HL-60/S4 treated with retinoic acid at 250 ng/mL for 4 days and 3 days (cell line): ENCODE measurements around the gene MYLK3.

Experiments
- in situ Hi-C: fragments of 300-500 bp; cut with MboI; formaldehyde crosslinking; loops from 2 replicates; pipeline ENCODE4 v1.7.0; 2022; ENCODE audit warnings: low sequenced_read_pairs

Gene MYLK3

DNA sequence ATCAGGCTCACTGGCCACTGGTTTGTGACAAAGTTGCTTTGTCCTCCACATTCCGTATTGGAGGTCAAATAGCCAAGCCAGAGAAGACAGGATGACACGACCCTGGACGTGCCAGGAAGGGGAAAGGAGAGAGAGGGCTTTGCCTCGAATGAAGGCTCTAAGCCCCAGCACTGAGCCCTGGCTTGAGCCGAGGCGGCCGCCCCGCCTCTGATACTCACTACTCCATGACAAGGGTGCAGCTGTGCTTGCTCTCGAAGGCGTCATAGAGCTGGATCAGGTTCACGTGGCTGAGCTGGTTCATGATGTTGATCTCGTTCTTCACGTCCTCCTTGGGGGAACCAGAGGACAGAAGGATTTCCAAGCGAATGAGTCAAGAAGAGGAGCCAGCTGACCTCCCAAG is 19.3 kb downstream of the MYLK3 start:
- in situ Hi-C loops, result no loop called here

DNA sequence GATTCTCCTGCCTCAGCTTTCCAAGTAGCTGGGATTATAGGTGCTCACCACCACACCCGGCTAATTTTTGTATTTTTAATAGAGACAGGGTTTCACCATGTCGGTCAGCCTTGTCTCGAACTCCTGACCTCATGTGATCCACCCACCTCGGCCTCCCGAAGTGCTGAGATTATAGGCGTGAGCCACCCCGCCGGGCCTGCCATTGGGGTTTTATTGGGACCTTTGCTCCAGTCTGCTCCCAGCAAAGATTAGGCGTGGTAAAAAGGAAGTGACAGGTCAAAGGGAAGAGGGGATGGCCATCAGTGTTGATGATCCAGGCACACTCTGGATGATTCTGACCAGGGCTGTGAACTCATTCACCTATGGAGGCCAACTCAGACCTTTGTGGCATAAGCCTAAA is 20.5 kb downstream of the MYLK3 start:
- in situ Hi-C loops, result no loop called here

DNA sequence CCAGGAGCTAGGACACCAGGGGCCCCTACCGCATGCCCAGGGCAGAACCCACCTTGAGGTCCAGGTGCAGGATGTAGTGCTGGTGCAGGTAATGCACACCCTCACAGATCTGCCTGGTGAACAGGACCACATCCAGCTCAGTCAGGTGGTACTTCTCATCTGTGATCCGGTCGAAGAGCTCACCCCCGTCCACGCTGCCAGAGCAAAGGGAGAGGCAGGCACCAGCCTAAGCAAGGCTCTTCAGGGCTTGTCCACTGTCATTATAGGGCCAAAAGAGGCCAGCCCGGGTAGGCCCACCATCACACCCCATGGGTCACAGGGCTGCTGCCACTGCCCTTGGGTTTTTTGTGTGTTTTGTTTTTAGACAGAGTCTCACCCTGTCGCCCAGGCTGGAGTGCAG is 21.0 kb downstream of the MYLK3 start:
- in situ Hi-C loops, result no loop called here

DNA sequence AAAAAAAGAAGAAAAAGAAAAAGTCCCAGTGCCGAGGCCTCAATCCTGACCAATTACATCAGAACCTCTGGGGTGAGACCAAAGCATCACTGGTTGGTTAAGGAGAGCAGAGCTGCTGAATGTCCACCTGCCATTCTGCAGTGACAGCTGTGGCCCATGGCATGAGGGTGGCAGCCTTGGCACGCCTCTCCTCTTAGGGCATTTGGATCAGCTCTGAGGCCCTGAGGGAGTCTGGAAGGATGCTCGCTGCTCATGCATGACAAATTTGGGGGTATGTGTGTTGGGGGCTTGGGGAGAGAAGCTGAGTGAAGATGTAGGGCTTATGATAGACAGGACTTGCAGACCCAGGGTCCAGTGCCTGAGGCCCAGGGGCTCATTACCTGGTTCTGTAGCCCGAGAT is 26.3 kb downstream of the MYLK3 start:
- in situ Hi-C loops, result no loop called here

DNA sequence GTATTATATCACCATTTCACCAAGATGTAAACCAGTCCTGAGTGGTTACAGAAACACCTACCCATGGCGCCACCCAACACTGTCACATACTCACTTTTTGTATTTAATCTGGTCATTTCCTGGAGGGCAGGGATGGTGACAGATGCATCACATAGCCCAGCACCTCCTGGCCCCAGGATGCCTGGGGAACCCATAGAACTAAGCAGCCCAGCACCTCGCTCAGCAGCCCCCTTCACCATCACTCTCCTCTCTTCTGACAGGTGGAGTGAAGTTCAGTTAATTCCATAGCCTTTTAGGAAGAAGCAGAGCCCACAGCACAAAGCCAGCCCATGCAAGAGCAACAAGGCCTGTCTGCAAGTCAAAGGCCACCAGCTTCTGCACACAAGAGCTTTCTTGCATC is 27.5 kb downstream of the MYLK3 start:
- in situ Hi-C loops, result no loop called here

DNA sequence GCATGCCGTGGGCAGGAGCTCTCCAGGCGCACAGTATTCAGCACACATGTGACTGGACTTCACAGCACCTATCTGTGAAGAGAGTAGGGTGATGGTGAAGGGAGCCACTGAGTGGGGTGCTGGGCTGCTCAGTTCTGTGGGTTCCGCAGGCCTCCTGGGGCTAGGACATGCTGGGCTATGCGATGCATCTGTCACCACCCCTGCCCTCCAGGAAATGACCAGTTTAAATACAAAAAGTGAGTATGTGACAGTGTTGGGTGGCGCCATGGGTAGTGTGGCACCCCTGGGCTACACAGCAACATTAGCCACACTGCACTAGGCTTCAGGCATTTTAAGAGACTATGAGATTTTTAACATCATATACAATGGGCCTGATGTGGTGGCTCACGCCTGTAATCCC is 28.6 kb downstream of the MYLK3 start:
- in situ Hi-C loops, result no loop called here

DNA sequence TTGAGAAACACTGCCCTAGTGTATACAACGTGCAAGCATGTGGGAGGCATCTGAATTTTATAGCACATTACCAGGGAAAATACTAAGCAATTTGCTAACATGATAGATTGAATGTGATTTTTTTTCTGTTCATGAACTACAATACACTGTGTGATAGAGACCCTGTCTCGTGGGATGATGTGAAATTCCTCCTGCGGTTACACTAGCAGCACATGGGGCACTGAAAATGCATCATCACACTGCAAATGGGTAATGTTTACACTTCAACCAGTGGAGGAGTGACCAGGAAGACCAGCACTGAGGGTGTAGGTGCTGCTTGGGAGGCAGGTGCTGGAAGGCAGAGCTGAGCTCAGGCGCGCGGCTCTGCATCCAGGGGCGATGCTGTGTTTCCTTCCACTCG is 29.9 kb downstream of the MYLK3 start:
- in situ Hi-C loops, result no loop called here

DNA sequence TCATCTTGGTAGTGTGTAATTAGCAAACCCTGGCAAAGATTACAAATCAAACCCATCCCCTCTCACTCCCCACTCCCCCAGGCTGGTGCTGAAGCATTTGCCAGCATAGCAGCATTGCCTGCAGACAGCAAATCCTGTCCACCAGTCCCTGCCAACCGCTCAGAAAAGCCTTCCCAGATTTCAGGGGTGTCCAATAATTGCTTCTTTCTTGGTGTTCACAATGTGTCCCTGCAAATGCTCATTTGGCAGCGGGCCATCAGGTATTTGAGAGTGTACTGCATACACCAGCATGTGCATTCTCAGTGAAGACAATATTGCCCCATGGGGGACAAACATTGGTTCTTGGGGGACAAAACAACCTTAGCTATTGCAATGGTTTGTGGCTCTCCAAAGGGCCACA is 30.5 kb downstream of the MYLK3 start:
- in situ Hi-C loops, result no loop called here

DNA sequence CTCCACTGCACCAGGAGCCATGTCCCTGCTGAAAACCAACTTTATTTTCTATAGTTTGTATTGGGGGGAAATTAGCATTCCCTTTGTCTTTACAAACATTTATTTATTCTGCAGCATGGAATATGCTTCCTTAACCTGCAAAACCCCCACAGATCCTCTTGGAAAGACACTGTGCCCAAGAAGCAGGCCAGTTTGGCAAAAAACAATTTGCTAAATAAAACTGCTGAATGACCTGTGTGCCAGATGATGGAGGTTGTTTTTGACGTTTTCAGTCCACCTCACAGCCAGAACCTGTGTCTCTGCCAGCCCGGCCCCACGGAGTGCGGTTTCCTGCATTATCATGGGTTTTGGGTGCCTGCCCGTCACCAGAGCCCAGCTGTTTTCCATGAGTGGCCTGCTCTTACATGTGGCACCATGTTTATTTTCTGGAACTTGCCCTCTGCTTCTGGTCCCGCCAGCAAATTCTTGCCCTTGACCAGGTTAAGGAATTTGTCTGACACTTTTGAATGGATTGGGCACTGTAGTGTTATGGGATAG is 32.3 kb downstream of the MYLK3 start:
- in situ Hi-C loops, result no loop called here

DNA sequence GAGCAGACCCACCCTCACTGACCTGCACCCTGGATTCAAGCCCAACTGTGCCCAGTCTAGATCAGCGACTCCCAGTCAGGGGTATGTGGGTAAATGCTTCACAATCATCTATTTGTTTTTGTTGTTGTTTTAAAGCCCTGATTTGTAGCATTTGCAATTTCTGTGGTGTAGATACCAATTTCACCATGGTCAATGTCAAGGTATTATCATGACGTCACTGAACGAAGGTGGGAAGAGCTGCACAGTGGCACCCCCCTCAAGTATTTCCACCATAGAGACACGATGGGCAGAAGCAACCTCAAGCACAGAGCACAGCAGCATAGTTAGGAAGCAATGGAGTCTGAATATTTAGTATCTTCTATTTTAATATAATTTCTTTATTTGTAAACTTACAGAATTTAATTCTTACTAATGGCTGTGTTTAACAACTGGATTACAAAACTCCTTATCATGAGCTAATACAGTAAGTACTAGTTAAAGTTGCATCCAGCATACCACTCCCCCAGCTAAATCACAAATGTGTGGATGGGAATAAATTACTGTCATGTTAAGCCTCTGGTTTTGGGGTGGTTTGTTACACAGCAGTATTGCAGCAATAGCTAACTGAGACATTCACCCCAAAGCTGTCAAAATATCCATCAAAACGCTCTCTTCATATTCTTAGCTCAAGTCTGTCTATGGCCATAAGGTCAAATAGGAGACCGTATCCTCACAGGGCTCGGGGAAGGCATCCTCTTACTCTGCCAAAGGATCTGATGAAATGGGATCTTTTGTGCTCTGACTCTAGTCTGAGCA is 33.1 kb downstream of the MYLK3 start:
- in situ Hi-C loops, result no loop called here

DNA sequence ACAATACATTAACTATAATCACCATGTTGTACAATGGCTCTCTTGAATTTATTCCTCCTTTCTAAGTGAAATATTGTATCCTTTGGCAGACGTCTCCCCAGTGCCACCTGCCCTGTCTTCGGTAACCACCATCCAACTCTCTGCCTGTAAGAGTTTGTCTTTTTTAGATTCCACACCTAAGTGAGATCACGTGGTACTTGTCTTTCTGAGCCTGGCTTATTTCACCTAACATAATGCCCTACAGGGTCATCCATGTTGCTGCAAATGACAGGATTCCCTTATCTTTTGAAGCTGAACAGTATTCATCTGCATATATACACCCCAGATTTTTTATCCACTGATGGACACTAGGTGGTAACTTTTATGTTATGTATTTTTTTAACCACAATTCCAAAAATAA is 34.5 kb downstream of the MYLK3 start:
- in situ Hi-C loops, result no loop called here

DNA sequence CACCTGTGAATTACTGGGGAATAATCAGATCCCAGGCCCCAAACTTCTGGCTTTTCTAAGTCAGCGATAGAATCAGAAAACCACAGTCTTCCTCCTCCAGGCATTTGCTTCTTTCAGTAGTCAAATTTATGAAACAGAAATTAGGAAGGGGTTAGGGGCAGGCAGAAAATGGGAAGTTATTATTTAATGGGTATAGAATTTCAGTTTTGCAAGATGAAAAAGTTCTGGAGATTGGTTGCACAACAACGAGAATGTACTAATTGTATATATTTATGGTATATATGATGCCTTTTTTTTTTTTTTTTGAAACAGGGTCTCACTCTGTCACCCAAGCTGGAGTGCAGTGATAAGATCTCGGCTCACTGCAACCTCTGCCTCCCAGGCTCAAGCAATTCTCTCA is 35.2 kb downstream of the MYLK3 start:
- in situ Hi-C loops, result no loop called here

DNA sequence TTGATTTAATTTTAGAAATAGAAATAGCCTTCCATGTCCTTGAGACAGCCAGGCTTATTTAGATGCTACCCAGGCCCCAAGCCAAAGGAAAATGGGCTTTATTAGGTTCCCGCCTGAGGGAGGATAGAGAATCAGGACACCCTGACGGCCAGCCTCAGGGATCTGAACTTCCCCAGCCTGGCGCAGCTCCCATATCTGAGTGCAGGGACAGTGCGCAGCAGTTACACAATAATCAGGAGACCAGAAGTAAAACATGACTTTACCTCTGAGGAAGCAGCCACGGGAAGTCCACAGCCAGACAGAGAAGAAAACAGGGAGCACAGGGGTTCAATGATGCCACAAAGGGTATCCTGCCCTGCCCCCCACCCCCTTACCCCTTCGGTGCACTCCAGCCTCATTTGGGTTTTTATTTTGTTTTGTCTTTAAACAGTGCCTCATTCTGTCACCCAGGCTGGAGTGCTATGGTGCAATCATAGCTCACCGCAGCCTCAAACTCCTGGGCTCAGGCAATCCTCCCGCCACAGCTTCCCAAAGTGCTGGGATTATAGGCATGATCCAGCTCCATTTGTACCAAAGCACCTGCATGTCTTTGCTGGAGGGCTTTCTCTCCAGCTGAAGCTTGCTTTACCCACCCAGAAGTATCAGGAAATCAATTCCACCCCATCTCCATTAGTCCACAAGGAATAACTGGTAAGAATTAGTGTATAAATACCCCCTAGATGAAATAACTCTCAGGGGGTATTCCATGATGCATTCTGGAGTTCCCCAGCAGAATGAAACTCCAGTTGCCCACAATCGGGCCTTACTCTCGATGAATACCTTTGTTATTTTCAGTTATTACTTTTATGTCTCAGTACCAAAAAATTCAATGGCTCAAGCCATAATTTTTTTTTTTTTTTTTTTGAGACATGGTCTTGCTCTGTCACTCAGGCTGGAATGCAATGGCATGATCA is 36.8 kb downstream of the MYLK3 start:
- in situ Hi-C loops, result no loop called here

DNA sequence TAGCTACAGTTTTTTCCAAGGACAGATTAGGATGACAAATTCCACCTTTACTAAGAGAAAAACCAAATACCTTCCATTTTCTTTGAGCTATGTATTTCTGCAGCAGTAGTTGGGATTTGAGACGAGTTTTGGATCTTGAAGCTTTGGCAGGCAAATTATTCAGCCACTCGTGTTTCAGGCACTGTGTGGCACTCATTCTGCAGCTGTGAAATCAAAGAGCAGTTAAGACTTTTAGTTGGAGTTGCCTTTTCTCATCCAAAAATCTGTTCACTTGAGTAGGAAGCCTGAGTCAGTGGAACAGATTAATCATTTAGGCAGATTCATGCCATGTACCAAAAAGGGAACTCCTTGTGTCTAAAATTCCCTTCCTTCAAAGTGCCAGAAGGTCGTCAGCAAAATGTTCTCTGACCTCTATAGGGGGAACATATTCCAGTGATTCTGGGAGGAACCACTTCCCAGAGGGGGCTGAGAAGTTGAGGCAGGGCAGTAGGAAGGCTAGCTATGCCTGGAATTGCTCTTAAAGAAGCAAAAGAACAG is 38.6 kb downstream of the MYLK3 start:
- in situ Hi-C loops, result no loop called here

DNA sequence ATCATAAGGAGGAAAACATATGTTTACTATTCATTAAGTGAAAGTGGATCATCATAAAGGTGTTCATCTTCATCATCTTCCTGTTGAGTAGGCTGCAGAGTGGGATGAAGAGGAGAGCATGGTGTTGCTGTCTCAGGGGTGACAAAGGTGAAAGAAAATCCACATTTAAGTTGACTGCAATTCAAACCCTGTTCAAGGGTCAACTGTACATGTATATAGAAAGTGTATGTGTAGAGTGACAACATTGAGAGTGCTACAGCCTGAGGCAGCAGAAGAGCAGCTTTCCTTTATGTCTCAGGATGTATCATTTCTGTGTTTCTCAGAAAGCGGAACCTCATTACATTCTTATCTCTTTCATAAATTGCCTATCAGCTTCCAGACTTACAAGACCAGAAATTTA is 41.5 kb downstream of the MYLK3 start:
- in situ Hi-C loops, result no loop called here

DNA sequence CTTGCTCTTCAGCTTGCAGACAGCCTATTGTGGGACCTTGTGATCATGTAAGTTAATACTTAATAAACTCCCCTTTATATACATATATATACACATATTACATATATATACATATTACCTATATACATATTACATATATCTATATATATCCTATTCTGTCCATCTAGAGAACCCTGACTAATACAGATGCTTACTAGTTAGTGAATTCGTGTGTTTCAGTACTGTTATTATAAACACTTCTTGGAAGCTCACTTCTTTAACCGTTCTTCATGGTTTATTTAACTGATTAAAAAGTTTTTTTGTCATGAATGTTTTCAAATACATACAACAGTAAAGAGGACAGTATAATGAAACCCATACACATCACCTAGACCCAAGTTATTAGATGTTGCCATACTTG is 46.1 kb downstream of the MYLK3 start:
- in situ Hi-C loops, result no loop called here

DNA sequence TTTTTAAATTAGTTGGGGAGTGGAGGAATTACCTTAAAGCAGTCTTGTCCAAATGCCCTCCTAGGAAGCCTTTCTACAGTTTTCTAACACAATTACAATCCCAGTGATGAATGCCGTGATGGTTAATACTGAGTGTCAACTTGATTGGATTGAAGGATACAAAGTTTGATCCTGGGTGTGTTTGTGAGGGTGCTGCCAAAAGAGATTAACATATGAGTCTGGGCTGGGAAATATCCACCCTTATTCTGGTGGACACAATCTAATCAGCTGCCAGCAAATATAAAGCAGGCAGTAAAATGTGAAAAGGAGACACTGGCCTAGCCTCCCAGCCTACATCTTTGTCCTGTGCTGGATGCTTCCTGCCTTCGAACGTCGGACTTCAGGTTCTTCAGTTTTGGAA is 46.5 kb downstream of the MYLK3 start:
- in situ Hi-C loops, result no loop called here

DNA sequence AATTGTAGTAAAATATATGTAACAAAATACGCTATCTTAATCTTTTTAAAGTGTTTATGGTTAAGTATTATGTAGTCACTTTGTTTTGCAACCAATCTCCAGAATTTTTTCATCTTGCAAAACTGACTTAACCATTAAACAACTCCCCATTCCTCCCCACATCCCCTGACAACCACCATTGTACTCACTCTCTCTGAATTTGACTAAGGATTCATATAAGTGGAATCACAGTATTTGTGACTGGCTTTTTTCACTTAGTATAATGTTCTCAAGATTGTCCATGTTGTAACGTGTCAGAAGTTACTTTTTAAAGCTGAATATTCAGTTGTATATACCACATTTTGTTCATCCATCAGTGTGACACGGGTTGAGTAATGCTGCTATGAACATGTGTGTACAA is 48.1 kb downstream of the MYLK3 start:
- in situ Hi-C loops, result no loop called here

DNA sequence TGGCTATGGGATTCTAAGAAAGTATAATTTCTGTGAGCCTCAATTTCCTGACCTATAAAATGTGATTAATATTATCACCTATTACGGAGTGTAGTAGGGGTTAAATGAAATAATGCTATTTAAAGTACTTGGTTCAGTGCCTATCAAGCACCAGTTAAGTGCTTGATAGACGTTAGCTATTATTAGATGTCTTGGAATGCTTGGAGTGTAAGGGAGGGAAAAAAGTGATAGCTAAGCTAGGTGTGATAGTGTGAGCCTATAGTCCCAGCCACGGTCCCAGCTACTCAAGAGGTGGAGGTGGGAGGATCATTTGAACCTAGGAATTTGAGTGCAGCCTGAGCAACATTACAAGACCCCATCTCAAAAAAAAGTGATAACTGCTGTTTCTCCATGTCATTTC is 51.2 kb downstream of the MYLK3 start:
- in situ Hi-C loops, result no loop called here

DNA sequence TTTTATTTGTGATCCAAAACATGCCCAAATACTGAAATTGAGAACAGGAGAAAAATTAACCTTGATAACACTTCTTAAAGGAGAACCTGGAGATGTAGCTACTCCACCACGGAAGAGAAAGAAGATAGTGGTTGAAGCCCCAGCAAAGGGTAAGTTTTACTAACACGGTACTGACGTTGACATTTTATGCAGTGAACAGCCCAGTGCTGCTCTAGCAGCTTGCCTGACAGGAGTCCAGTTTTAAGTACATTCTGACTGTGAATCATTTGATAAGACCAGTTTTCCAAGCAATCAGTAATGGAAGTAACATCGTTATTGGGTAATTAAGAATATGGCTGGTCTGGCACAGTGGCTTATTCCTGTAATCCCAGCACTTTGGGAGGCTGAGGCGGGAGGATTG is 52.2 kb downstream of the MYLK3 start:
- in situ Hi-C loops, result no loop called here

DNA sequence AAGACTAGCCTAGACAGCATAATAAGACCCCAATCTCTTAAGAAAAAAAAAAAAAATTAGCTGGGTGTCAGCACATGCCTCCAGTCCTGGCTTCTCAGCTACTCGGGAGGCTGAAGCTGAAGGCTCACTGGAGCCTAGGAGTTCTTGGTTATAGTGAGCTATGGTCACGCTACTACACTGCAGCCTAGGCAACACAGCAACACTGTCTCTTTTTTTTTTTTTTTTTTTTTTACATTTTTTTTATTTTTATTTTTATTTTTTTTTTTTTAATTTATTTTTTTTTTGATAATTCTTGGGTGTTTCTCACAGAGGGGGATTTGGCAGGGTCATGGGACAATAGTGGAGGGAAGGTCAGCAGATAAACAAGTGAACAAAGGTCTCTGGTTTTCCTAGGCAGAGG is 54.5 kb downstream of the MYLK3 start:
- in situ Hi-C loops, result no loop called here

DNA sequence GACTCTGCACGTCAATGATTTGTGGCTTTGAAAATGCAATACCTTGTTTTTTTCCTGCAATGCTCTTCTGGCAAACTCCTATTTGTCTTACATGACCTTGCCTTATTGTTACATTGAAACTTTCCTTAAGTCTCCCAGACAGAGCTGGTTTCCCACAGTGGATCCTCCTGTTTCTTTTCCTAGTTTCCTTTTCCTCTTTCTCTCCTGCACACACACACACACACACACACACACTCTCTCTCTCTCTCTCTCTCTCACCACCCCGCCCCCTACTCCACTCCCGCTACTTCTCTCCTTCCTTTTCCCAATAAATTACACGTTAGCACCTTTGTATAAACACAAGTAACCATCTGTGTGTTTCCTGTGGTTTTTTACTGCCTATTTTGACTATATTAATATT is 56.4 kb downstream of the MYLK3 start:
- in situ Hi-C loops, result no loop called here
